Colonic mucosa (tissue), 4 donors: Measurements from ENCODE around the gene EXOC3. TPM values are rescaled to one million over a fixed set of nuclear protein-coding genes. Genes with fewer than 3 reads are reported as not detected.

Source experiments
- DNase-seq: peaks from one replicate; pipeline ENCODE4 v3.0.0-alpha.2; 2020
- H3K27ac ChIP-seq: fragments of 200-600 bp; one replicate; pipeline ENCODE4 v1.8.0; 2021
- H3K27me3 ChIP-seq: fragments of 200-600 bp; one replicate; pipeline ENCODE4 v1.8.0; 2021
- H3K36me3 ChIP-seq: fragments of 200-600 bp; one replicate; pipeline ENCODE4 v1.8.0; 2021
- H3K4me1 ChIP-seq: fragments of 200-600 bp; one replicate; pipeline ENCODE4 v1.8.0; 2021; ENCODE audit warnings: mild to moderate bottlenecking
- H3K4me3 ChIP-seq: fragments of 200-600 bp; one replicate; pipeline ENCODE4 v1.8.0; 2021
- H3K9ac ChIP-seq, 2 donors: one replicate each; pipeline ENCODE4 v1.7.0; 2013; ENCODE audit warnings: control low read depth in 2 of 2, low read depth in 2 of 2, low read length in 2 of 2
- H3K9me3 ChIP-seq: fragments of 200-600 bp; one replicate; pipeline ENCODE4 v1.8.0; 2021
- intact Hi-C: fragments of 100-400 bp; cut with DNase I; formaldehyde crosslinking; loops from one replicate; pipeline ENCODE4 v1.14.1; 2022
- total RNA-seq, 2 donors: library from RNA; stranded (reverse); fragmentation: NEBNext Ultra II Directional in 1 of 2; extraction: Animal tissue kit (Norgen Biotek cat#: 25700) in 1 of 2; gene quantifications; one replicate each; pipeline ENCODE4 v1.2.1, GENCODE V29; 2021
- TF ChIP-seq, protein P1 (sequence below): fragments of 200-600 bp; IDR thresholded peaks from one replicate; pipeline ENCODE4 v1.8.0; 2022; ENCODE audit warnings: antibody characterized with exemption, mild to moderate bottlenecking
- donor health status: healthy.
- donor health status: DM: no; HTN: no; CAD: no.
- donor health status: DM: no; HTN: no; CAD: no.

Gene EXOC3
- total RNA-seq, 2 donors from 2014 or later: 52.0 to 58.7 TPM

DNA sequence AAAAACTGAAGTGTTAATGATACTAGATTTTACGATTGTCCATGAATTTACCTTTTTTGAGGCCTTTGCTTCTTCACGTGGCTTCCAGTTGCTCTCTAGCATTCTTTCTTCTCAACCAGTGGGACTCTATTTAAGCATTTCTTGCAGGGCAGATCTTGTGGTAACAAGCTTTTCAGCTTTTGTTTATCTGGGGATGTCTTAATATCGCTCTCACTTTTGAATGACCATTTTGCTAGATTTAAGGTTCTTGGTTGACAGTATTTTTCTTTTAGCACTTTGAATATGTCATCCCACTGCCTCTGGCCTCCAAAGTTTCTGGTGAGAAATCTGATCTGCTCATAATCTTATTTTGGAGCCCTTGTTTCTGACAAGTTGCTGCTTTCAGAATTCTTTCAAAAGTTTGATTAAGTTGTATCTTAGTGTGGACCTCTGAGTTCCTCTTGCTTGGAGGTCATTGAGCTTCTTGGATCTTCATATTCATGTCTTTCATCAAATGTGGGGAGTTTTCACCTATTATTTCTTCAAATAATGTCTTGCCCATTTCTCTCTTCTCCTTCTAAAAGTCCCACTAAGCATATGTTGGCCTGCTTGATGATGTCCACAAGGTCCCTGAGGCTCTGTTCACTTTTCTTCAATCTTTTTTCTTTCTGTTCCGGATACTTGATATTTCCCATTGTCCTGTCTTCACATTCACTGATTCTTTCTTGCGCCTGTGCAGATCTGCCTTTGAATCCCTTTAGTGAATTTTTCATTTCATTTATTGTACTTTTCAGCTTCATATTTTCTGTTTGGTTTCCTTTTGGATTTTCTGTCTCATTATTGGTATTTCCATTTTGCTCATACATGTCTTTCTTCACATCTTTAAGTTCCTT, 8.8 kb downstream of the EXOC3 start:
- H3K36me3 ChIP-seq: peaks cover 12% of the 10 kb centered on the region
- no peaks in the 10 kb centered on the region for H3K4me1 ChIP-seq
- no peaks in the 10 kb centered on the region for H3K9me3 ChIP-seq
- H3K4me3 ChIP-seq: no peak overlapping the region
- TF ChIP-seq, protein P1, sequence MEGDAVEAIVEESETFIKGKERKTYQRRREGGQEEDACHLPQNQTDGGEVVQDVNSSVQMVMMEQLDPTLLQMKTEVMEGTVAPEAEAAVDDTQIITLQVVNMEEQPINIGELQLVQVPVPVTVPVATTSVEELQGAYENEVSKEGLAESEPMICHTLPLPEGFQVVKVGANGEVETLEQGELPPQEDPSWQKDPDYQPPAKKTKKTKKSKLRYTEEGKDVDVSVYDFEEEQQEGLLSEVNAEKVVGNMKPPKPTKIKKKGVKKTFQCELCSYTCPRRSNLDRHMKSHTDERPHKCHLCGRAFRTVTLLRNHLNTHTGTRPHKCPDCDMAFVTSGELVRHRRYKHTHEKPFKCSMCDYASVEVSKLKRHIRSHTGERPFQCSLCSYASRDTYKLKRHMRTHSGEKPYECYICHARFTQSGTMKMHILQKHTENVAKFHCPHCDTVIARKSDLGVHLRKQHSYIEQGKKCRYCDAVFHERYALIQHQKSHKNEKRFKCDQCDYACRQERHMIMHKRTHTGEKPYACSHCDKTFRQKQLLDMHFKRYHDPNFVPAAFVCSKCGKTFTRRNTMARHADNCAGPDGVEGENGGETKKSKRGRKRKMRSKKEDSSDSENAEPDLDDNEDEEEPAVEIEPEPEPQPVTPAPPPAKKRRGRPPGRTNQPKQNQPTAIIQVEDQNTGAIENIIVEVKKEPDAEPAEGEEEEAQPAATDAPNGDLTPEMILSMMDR: no peak
- H3K27me3 ChIP-seq: no peaks in the 10 kb centered on the region
- no peak for DNase-seq
- no peak overlapping the region for H3K27ac ChIP-seq
- H3K9ac ChIP-seq: no peak overlapping the region
- intact Hi-C loops: no loop called here

DNA sequence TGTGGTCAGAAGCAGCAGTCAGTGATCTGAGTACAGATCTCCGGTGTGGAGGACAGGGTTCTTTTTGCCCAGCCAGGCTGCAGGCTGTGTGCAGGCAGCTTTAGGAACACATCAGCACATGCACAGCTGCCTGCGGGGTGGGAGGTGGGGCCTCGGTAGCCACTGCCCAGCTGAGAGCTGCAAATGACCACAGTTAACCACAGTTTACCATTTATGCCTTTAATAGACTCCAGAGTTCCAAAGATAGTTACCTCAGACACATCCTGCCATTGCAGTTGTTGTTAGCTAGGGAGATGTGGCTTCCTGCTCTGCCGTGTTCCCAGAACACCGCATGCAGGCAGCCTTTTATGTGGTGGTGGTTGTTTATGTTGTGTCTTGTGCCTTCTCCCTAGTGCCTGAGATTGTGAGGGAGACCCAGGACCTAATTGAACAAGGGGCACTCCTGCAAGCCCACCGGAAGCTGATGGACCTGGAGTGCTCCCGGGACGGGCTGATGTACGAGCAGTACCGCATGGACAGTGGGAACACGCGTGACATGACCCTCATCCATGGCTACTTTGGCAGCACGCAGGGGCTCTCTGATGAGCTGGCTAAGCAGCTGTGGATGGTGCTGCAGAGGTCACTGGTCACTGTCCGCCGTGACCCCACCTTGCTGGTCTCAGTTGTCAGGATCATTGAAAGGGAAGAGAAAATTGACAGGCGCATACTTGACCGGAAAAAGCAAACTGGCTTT, 10.2 kb downstream of the EXOC3 start:
- H3K9me3 ChIP-seq: no peaks in the 10 kb centered on the region
- no peak overlapping the region for H3K9ac ChIP-seq
- no peak overlapping the region for H3K4me3 ChIP-seq
- TF ChIP-seq, protein P1: no peak
- DNase-seq: no peak
- intact Hi-C loops: no loop called here
- peaks cover 10% of the 10 kb centered on the region for H3K36me3 ChIP-seq
- H3K27me3 ChIP-seq: no peaks in the 10 kb centered on the region
- no peaks in the 10 kb centered on the region for H3K4me1 ChIP-seq
- H3K27ac ChIP-seq: no peak overlapping the region

DNA sequence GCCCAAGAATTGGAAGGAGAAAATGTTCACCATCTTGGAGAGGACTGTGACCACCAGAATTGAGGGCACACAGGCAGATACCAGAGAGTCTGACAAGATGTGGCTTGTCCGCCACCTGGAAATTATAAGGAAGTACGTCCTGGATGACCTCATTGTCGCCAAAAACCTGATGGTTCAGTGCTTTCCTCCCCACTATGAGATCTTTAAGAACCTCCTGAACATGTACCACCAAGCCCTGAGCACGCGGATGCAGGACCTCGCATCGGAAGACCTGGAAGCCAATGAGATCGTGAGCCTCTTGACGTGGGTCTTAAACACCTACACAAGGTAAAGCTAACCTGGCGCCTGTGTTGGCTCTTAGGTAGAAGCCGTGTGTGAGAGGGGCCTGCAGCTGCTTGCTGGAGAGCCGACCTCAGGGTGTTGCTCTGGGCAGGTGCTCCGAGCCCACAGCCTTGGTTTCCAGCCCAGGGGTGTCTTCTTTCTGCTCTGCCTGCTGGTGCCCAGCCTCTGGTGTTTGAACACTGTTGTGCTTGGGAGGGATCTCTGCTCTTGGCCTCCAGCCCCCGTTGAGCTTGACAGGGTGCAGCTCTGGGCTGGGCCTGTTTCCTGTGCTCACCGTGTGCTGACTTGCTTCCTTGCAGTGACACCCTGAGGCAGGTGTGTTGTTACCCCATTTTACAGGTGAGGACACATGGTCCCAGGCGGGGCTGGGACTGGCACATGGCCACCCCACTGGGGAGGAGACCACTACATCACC, 10.9 kb downstream of the EXOC3 start:
- no peak for DNase-seq
- Histone ChIP-seq H3K4me3 (no peak overlapping the region), H3K9ac (no peak overlapping the region), H3K9me3 (no peaks in the 10 kb centered on the region), H3K27me3 (no peaks in the 10 kb centered on the region), H3K4me1 (no peaks in the 10 kb centered on the region), H3K27ac (no peak overlapping the region), H3K36me3 (peaks cover 12% of the 10 kb centered on the region)
- intact Hi-C loops: no loop called here
- TF ChIP-seq, protein P1: no peak

DNA sequence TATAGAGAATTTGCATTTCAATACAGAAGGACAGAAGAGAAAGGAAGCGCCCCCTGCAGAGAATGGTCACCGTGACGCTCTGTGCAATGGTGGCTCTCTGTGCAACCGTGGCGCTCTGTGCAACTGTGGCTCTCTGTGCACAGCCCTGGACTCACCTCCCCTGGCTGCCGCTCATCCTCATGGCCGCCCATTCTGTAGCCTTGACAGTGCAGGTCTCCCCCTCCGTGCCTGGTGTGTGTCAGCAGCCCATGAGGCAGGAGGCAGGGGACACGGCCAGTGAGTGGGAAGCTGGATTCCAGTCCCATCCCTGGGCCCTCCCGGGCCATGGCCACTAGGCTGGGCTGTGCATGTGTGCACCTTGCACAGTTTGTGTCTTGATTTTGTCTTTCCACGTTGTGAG, 12.0 kb downstream of the EXOC3 start:
- intact Hi-C loops: no loop called here
- Histone ChIP-seq H3K4me1 (no peaks in the 10 kb centered on the region), H3K4me3 (no peak overlapping the region), H3K9ac (no peak overlapping the region), H3K9me3 (no peaks in the 10 kb centered on the region), H3K27me3 (no peaks in the 10 kb centered on the region), H3K36me3 (peaks cover 12% of the 10 kb centered on the region), H3K27ac (no peak overlapping the region)
- no peak for DNase-seq
- TF ChIP-seq, protein P1: no peak

DNA sequence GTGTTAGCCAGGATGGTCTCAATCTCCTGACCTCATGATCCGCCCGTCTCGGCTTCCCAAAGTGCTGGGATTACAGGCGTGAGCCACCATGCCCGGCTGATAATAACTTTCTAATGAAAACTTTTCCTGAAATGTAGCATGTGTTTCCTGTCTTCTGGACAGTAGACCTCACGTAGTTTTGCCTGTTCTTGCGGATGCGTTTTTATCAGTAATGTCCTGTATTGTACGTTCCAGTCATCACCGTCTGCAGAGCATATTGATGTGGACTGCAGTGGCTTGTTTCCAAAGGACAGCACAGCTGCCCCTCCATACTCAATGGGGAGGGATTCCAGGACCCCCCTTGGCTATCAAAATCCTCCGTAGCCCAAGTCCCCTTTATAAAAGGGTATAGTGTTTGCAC, 12.8 kb downstream of the EXOC3 start:
- no peak for DNase-seq
- Histone ChIP-seq H3K4me1 (no peaks in the 10 kb centered on the region), H3K9me3 (no peaks in the 10 kb centered on the region), H3K4me3 (no peak overlapping the region), H3K36me3 (peaks cover 12% of the 10 kb centered on the region), H3K27me3 (no peaks in the 10 kb centered on the region), H3K27ac (no peak overlapping the region), H3K9ac (no peak overlapping the region)
- TF ChIP-seq, protein P1: no peak
- intact Hi-C loops: no loop called here
